DND-41 (cell line): ENCODE measurements around the gene SPTLC3.
A peak's percentile ranks its signal among the peaks of the same experiment; 100 is the strongest.

Source experiments
- ATAC-seq: fragments of 200-7000 bp; cut with Tn5 transposase; 3 replicates; pipeline ENCODE4 v1.9.1; 2021; ENCODE audit warnings: low read depth; ENCODE audit not compliant: insufficient read depth
- DNase-seq: peaks from one replicate; pipeline ENCODE4 v3.0.0-alpha.2; 2020
- H2AFZ ChIP-seq: 2 replicates; pipeline ENCODE4 v1.6.0; 2012; ENCODE audit warnings: low read depth, low read length
- H3K27ac ChIP-seq: 2 replicates; pipeline ENCODE4 v1.5.1; 2012; ENCODE audit warnings: low read length, inconsistent platforms
- H3K27me3 ChIP-seq: fragments of 200-600 bp; sonication (generic); 2 replicates; pipeline ENCODE4 v1.6.0; 2012; ENCODE audit warnings: low read length, mild to moderate bottlenecking, inconsistent platforms; ENCODE audit not compliant: insufficient read depth, poor library complexity
- H3K36me3 ChIP-seq: 2 replicates; pipeline ENCODE4 v1.5.1; 2012; ENCODE audit warnings: low read length, inconsistent platforms; ENCODE audit not compliant: insufficient read depth
- H3K4me1 ChIP-seq: 2 replicates; pipeline ENCODE4 v1.5.1; 2012; ENCODE audit warnings: mild to moderate bottlenecking, low read length; ENCODE audit not compliant: insufficient read depth
- H3K4me2 ChIP-seq: 2 replicates; pipeline ENCODE4 v1.6.0; 2012; ENCODE audit warnings: mild to moderate bottlenecking, moderate library complexity, low read length, inconsistent platforms; ENCODE audit not compliant: insufficient read depth
- H3K4me3 ChIP-seq, 2 experiments: fragments of 200-600 bp in 1 of 2; shearing (Covaris generic) in 1 of 2; 2 replicates each; pipeline ENCODE4 v1.5.1; 2012 to 2016; ENCODE audit warnings: inconsistent platforms in 2 of 2, low read length in 2 of 2, mild to moderate bottlenecking in 2 of 2, low read depth in 1 of 2, moderate library complexity in 1 of 2
- H3K79me2 ChIP-seq: 2 replicates; pipeline ENCODE4 v1.6.0; 2012; ENCODE audit warnings: low read length, inconsistent platforms; ENCODE audit not compliant: insufficient read depth
- H3K9ac ChIP-seq: 2 replicates; pipeline ENCODE4 v1.6.0; 2012; ENCODE audit warnings: low read depth, mild to moderate bottlenecking, inconsistent platforms, low read length, moderate library complexity
- H3K9me3 ChIP-seq: 2 replicates; pipeline ENCODE4 v1.5.1; 2012; ENCODE audit warnings: low read length, moderate library complexity, mild to moderate bottlenecking, inconsistent platforms; ENCODE audit not compliant: insufficient read depth, severe bottlenecking
- H4K20me1 ChIP-seq: 2 replicates; pipeline ENCODE4 v1.6.0; 2012; ENCODE audit warnings: low read length; ENCODE audit not compliant: insufficient read depth
- EZH2 ChIP-seq: IDR thresholded peaks from 3 replicates; pipeline ENCODE4 v1.6.1; 2012; ENCODE audit warnings: borderline replicate concordance, low read depth, mild to moderate bottlenecking, moderate library complexity, low read length, inconsistent platforms; ENCODE audit not compliant: severe bottlenecking
- TF ChIP-seq, protein P1 (sequence below): IDR thresholded peaks from 2 replicates; pipeline ENCODE4 v1.5.1; 2012; ENCODE audit warnings: borderline replicate concordance, low read length, moderate library complexity, mild to moderate bottlenecking; ENCODE audit not compliant: poor library complexity, severe bottlenecking; ENCODE audit errors: extremely low read depth

Gene SPTLC3

GRCh38 chr20:13200767-13201500 is 192.2 kb downstream of the SPTLC3 start:
- no peak for TF ChIP-seq EZH2
- TF ChIP-seq, protein P1, sequence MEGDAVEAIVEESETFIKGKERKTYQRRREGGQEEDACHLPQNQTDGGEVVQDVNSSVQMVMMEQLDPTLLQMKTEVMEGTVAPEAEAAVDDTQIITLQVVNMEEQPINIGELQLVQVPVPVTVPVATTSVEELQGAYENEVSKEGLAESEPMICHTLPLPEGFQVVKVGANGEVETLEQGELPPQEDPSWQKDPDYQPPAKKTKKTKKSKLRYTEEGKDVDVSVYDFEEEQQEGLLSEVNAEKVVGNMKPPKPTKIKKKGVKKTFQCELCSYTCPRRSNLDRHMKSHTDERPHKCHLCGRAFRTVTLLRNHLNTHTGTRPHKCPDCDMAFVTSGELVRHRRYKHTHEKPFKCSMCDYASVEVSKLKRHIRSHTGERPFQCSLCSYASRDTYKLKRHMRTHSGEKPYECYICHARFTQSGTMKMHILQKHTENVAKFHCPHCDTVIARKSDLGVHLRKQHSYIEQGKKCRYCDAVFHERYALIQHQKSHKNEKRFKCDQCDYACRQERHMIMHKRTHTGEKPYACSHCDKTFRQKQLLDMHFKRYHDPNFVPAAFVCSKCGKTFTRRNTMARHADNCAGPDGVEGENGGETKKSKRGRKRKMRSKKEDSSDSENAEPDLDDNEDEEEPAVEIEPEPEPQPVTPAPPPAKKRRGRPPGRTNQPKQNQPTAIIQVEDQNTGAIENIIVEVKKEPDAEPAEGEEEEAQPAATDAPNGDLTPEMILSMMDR, result no peak
- no peaks in the 10 kb centered on the region for H3K27me3 ChIP-seq
- DNase-seq (no peak), ATAC-seq (no peak)
- no peaks in the 10 kb centered on the region for H3K79me2 ChIP-seq
- H3K4me1 ChIP-seq, result peaks cover 12% of the 10 kb centered on the region
- no peak overlapping the region for H3K27ac ChIP-seq
- H4K20me1 ChIP-seq, result no peaks in the 10 kb centered on the region
- H3K9ac ChIP-seq, result no peak overlapping the region
- H3K9me3 ChIP-seq, result no peaks in the 10 kb centered on the region
- H3K36me3 ChIP-seq, result no peaks in the 10 kb centered on the region
- H3K4me2 ChIP-seq, result no peak overlapping the region
- H2AFZ ChIP-seq, result no peak overlapping the region
- no peak overlapping the region for H3K4me3 ChIP-seq

GRCh38 chr20:13202565-13202964 is 193.8 kb downstream of the SPTLC3 start:
- H3K79me2 ChIP-seq, result no peaks in the 10 kb centered on the region
- TF ChIP-seq EZH2, result no peak
- TF ChIP-seq, protein P1, result no peak
- H4K20me1 ChIP-seq, result no peaks in the 10 kb centered on the region
- no peak overlapping the region for H3K9ac ChIP-seq
- H3K36me3 ChIP-seq, result no peaks in the 10 kb centered on the region
- DNase-seq (no peak), ATAC-seq (no peak)
- H3K9me3 ChIP-seq, result no peaks in the 10 kb centered on the region
- no peaks in the 10 kb centered on the region for H3K27me3 ChIP-seq
- peaks cover 12% of the 10 kb centered on the region for H3K4me1 ChIP-seq
- no peak overlapping the region for H3K4me2 ChIP-seq
- H3K4me3 ChIP-seq, result no peak overlapping the region
- H3K27ac ChIP-seq, result no peak overlapping the region
- no peak overlapping the region for H2AFZ ChIP-seq

DNA sequence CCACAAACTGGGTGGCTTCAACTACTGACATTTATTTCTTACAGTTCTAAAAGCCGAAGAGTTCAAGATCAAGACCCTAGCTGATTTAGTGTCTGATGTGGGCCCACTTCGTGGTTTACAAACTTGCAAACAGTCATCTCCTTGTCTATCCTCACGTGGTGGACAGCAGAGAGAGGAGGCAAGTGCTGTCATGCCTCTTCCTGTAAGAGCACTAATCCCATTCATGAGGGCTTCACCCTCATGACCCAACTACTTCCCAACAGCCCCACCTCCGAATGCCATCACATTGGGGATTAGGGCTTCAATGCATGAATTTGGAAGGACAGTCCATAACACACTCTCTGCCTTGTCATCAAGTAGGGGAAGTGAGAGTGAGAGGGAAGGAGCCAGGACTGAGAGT is 196.7 kb downstream of the SPTLC3 start:
- H3K27me3 ChIP-seq, result no peaks in the 10 kb centered on the region
- H3K4me2 ChIP-seq, result no peak overlapping the region
- H3K9me3 ChIP-seq, result no peaks in the 10 kb centered on the region
- no peaks in the 10 kb centered on the region for H3K36me3 ChIP-seq
- TF ChIP-seq, protein P1, result no peak
- TF ChIP-seq EZH2, result no peak
- ATAC-seq (peak; percentile 90), DNase-seq (peak; percentile 66)
- no peak overlapping the region for H3K9ac ChIP-seq
- no peaks in the 10 kb centered on the region for H3K79me2 ChIP-seq
- H2AFZ ChIP-seq, result no peak overlapping the region
- H3K4me1 ChIP-seq, result peaks cover 12% of the 10 kb centered on the region
- peak overlapping the region; percentile 40; the same call in 1 of the 2 replicates for H3K27ac ChIP-seq
- no peaks in the 10 kb centered on the region for H4K20me1 ChIP-seq
- H3K4me3 ChIP-seq, result no peak overlapping the region
